ENCODE data around the gene PTPRO. TPM values are rescaled to one million over a fixed set of nuclear protein-coding genes. Genes with fewer than 3 reads are reported as not detected.

The PTPRO gene
- total RNA-seq, 2 experiments from 2014 or later = 2.3 to 3.7 TPM

DNA sequence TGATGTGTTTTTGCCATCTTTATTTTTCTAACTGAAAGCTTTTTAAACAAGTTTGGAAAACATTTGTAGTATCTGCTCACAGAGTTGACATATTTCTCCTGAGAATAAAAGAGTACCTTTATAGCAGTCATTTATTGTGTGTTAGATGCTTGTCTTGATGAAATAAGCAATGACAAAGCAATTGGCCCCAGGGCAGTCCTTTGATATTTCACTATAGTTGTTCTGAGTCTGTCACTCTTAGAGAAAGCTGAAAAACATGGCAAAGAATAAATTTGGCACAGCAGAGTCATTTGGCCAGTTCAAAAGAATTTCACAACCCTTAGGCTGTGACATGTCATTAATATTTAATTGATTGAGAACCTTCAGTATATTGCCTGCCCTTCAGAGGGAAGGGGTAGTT lies 166.2 kb downstream of the PTPRO start:
- no peak for ATAC-seq (ENCODE audit: low read depth)
- no peak overlapping the region for H3K27ac Mint-ChIP-seq
- H3K9me3 Mint-ChIP-seq = peaks cover 2% of the 10 kb centered on the region
- no peak overlapping the region for H3K4me3 Mint-ChIP-seq
- DNase-seq = no peak
- H3K4me1 Mint-ChIP-seq = no peaks in the 10 kb centered on the region
- POLR2A ChIA-PET = no interaction called here
- peaks cover 5% of the 10 kb centered on the region for H3K27me3 Mint-ChIP-seq
- no peaks in the 10 kb centered on the region for H3K36me3 Mint-ChIP-seq

DNA sequence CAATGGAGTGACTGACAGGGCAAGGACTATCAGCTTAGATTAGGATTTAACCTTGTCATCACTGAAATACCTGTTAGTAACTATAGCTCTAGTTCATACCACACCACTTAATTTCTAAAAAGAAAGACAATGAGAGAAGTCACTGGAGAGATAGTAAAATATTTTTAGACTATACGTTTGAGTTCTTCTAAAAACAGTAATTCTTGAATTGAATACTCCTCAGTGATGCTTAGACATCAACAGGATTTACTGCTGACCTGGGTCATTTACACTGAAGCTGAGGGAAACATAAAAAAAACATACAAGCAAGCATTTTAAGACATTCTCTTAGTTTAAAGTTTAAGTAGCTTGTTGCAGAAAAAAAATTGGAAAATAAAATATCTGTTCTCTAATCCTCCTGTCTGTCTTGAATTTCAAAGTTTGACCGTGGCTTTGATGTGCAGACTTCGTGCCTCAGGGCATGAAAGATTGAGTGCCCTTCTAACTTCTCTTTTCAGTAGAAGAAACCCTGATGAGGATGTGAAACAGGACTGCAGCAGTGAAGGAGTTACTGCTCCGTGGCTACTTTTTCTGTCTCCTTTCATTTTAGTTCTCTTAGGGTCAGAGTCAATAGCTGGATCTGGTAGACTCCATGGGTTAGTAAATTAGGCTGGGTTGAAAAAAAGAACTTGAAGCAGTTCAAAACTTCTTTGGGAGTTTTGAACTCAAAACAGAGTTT lies 172.2 kb downstream of the PTPRO start:
- DNase-seq (no peak), ATAC-seq (ENCODE audit: low read depth) (no peak)
- Mint-ChIP-seq H3K9me3 (peaks cover 2% of the 10 kb centered on the region), H3K27ac (no peak overlapping the region), H3K4me1 (peaks cover 3% of the 10 kb centered on the region), H3K27me3 (peaks cover 29% of the 10 kb centered on the region), H3K4me3 (no peak overlapping the region), H3K36me3 (no peaks in the 10 kb centered on the region)
- POLR2A ChIA-PET = no interaction called here

DNA sequence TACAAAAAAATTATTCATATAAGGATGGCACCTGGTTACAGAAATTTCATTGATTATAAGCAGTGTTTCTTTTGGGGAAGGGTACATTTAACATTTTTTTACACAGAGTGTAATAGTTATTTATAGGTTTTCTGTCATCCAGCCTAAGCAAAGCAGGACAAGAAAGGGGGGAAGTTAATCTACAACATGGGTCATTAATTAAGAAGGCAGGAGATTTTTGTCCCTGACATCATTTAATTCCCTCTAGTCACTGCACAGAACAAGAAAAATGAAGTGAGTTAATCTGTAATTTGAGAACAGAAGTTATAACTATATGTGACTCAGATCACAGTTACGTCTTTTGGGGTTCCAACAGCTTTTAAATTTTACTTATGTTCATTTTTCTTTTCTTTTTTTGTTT lies 173.4 kb downstream of the PTPRO start:
- Mint-ChIP-seq H3K4me1 (peaks cover 3% of the 10 kb centered on the region), H3K36me3 (no peaks in the 10 kb centered on the region), H3K27me3 (peaks cover 31% of the 10 kb centered on the region), H3K4me3 (no peak overlapping the region), H3K27ac (no peak overlapping the region), H3K9me3 (peaks cover 2% of the 10 kb centered on the region)
- POLR2A ChIA-PET = no interaction called here
- DNase-seq (no peak), ATAC-seq (ENCODE audit: low read depth) (no peak)

DNA sequence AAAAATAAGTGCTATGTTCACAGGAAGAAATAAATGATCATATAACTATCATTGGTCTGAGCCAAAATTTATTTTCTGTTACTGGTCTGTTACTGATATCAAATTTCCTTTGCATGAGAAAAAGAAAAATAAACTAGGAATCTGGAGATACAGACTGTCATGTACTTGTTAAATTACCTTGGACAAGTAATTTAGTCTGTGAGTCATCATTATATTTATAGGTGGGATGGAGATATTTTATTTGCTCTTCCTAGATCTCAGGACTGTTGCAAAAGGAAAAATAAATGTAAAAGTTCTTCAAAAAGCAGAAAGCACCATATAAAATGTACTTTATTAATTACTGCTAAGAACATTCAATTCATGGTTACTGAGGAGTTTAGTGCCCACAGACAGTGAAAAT lies 174.4 kb downstream of the PTPRO start:
- ATAC-seq (ENCODE audit: low read depth) (no peak), DNase-seq (no peak)
- POLR2A ChIA-PET = no interaction called here
- peaks cover 33% of the 10 kb centered on the region for H3K27me3 Mint-ChIP-seq
- peaks cover 2% of the 10 kb centered on the region for H3K9me3 Mint-ChIP-seq
- no peaks in the 10 kb centered on the region for H3K36me3 Mint-ChIP-seq
- H3K4me3 Mint-ChIP-seq = no peak overlapping the region
- peaks cover 3% of the 10 kb centered on the region for H3K4me1 Mint-ChIP-seq
- no peak overlapping the region for H3K27ac Mint-ChIP-seq

DNA sequence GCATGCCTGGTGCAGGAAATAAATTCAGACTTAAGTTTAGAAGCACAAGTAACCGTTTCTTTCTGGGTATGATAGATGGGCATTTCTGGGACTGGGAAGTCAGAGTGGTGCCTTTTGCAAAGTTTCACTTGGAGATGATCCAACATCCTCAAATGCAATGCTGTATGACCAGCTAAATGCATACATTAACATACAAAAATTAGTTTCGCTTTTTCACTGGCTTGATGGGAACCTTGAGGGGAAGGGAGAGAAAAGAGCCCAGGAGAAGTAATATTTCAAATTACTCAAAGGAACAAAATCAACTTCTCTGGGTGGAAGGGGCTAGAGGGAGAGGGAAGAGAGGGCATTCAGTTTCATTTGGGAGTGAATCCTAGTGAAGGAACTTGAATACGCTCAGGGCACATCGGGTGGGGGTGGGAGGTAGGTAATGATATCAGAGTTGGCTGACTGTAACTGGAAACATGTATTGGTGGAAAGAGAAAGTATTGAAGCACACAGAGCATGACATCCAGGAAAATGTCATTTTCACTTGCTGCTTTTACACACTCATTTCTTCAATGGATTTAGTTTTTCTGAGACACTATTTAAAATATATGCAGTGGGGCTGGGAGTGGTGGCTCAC lies 175.5 kb downstream of the PTPRO start:
- Mint-ChIP-seq H3K36me3 (no peaks in the 10 kb centered on the region), H3K4me1 (peaks cover 3% of the 10 kb centered on the region), H3K4me3 (no peak overlapping the region), H3K27me3 (peaks cover 33% of the 10 kb centered on the region), H3K9me3 (no peaks in the 10 kb centered on the region), H3K27ac (no peak overlapping the region)
- POLR2A ChIA-PET = no interaction called here
- ATAC-seq (ENCODE audit: low read depth) (no peak), DNase-seq (no peak)

DNA sequence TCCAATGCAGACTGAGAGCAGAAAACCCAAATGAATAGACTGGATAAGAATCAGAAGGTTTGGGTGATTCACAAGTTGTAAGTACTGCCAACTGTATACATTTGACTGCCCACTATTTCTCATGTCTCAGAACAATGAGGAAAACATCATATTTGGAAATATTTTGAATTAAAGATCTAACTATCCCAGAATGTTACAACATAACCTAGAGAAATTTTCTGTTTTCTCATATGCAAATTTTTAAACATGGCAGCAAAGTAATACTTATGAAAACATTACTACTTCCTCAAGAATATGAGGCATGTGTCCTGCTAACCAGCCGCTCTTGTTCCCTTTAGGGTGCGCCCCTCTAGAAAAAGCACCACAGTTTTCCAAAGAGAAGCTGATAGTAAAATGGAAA lies 179.9 kb downstream of the PTPRO start:
- DNase-seq = no peak
- ATAC-seq (ENCODE audit: low read depth) = no peak
- peaks cover 16% of the 10 kb centered on the region for H3K27me3 Mint-ChIP-seq
- no peak overlapping the region for H3K4me3 Mint-ChIP-seq
- no peaks in the 10 kb centered on the region for H3K36me3 Mint-ChIP-seq
- H3K9me3 Mint-ChIP-seq = no peaks in the 10 kb centered on the region
- POLR2A ChIA-PET = no interaction called here
- peaks cover 3% of the 10 kb centered on the region for H3K4me1 Mint-ChIP-seq
- H3K27ac Mint-ChIP-seq = no peak overlapping the region

DNA sequence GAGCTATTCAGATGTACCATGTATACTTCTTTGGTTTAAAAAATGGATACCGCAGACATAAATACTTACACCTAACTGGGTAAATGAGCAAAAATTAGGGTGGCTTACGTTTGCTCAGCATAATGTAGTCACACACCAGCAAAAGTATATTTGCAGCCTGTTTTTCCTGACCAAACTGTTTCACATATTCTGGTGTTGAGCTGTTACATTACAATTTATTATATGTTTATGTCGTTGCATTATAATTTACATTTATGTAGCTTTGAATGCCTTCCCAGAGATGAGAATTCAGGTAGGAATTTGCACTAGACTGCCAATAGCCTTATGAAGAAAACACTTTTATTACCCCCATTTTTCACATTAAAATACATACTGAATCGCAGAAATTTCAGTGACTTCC lies 183.3 kb downstream of the PTPRO start:
- DNase-seq = no peak
- Mint-ChIP-seq H3K9me3 (no peaks in the 10 kb centered on the region), H3K27me3 (peaks cover 8% of the 10 kb centered on the region), H3K4me3 (no peak overlapping the region), H3K36me3 (no peaks in the 10 kb centered on the region), H3K4me1 (no peaks in the 10 kb centered on the region), H3K27ac (no peak overlapping the region)
- POLR2A ChIA-PET = no interaction called here
- no peak for ATAC-seq (ENCODE audit: low read depth)

DNA sequence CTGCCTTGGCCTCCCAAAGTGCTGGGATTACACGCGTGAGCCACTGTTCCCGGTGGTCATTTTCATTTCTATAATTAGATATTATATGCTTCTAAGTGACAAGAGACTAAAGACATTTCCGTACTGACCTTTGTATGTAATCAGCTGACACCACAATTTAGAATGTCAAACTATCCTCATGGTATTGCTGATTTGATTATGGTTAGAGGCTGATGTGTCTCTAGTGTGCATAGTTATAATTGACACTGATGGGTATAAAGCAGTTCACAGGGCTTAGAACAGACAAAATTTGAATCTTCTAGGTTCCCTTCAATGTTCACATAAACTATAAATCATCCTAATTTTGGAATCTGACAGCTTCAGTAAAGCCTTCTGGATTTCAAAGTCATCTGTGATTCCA lies 192.7 kb downstream of the PTPRO start:
- peaks cover 20% of the 10 kb centered on the region for H3K27me3 Mint-ChIP-seq
- no peaks in the 10 kb centered on the region for H3K9me3 Mint-ChIP-seq
- H3K4me1 Mint-ChIP-seq = no peaks in the 10 kb centered on the region
- POLR2A ChIA-PET = no interaction called here
- no peak overlapping the region for H3K4me3 Mint-ChIP-seq
- ATAC-seq (ENCODE audit: low read depth) (no peak), DNase-seq (no peak)
- no peak overlapping the region for H3K27ac Mint-ChIP-seq
- no peaks in the 10 kb centered on the region for H3K36me3 Mint-ChIP-seq

DNA sequence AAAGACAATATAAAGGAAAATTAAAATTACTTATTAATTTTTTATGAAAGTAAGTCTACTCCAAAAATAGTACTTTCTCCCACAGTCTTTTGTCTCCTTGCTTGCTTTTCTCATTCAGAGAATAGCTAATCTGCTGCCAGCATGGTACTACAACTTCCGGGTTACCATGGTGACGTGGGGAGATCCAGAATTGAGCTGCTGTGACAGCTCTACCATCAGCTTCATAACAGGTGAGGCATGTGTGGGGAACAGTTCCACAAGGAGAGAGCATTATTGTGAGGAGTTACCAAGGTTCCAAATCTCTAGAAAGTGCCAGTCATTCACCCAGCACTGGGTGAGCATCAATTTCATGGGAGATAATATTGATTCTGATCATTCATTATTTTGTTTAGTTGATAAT lies 197.8 kb downstream of the PTPRO start:
- POLR2A ChIA-PET = no interaction called here
- Mint-ChIP-seq H3K4me1 (peaks cover 3% of the 10 kb centered on the region), H3K27me3 (peaks cover 38% of the 10 kb centered on the region), H3K36me3 (no peaks in the 10 kb centered on the region), H3K9me3 (no peaks in the 10 kb centered on the region), H3K4me3 (no peak overlapping the region), H3K27ac (no peak overlapping the region)
- DNase-seq (no peak), ATAC-seq (ENCODE audit: low read depth) (no peak)

DNA sequence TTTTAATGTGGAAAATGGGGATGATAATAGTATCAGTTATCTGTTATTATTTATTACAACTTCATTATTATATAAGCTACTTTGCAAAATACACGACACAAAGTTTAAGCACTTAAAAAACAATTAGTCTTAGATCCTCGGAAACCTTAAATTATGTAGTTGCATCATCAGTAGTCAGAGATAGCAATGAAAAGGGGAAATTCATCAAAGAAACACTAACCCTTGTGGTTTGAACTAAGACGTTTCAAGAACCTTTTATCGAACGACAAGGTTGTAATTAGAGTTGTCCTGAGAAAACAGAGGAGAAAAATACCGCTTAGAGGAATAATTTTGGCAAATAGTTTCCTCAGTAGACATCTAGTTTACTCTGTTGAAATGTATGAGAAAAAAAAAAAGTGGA lies 198.5 kb downstream of the PTPRO start:
- Mint-ChIP-seq H3K4me3 (no peak overlapping the region), H3K27ac (no peak overlapping the region), H3K9me3 (no peaks in the 10 kb centered on the region), H3K27me3 (peaks cover 38% of the 10 kb centered on the region), H3K4me1 (peaks cover 3% of the 10 kb centered on the region), H3K36me3 (no peaks in the 10 kb centered on the region)
- ATAC-seq (ENCODE audit: low read depth) (no peak), DNase-seq (no peak)
- POLR2A ChIA-PET = no interaction called here

DNA sequence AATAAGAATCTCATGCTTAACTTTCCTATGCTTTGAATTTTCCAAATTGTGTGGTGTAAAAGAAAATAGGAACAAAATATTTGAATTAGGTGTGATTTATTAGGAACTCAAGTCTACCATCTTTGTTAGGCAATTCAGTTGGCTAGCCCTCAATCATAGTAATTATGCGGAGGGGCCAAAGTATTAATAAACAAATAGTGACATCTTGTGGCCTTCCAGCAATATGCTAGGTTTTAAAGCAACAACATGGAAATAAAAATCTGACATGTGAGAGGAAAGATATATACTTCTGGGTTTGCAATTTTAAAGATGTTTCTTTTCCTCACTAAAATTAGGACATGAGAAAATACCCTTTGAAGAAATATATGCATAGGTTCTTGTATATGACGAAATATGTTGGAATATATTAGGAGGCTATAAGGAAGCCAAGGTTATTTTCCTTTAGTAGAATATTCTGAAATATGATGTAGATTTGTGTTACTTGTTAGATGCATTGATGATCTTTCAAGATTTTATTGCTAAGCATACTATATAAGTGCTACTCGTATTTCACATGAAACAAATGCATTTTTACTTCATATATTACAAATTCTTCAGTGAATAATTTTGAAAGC lies 200.4 kb downstream of the PTPRO start:
- H3K27ac Mint-ChIP-seq = no peak overlapping the region
- H3K4me1 Mint-ChIP-seq = peaks cover 8% of the 10 kb centered on the region
- no peaks in the 10 kb centered on the region for H3K36me3 Mint-ChIP-seq
- peaks cover 35% of the 10 kb centered on the region for H3K27me3 Mint-ChIP-seq
- POLR2A ChIA-PET = interaction anchor here (0.6 kb wide), 1 partner anchor 247 kb away, joined by 7 read pairs; no protein-coding TSS in a partner anchor
- DNase-seq (no peak), ATAC-seq (ENCODE audit: low read depth) (peak; percentile 42)
- no peaks in the 10 kb centered on the region for H3K9me3 Mint-ChIP-seq
- no peak overlapping the region for H3K4me3 Mint-ChIP-seq

DNA sequence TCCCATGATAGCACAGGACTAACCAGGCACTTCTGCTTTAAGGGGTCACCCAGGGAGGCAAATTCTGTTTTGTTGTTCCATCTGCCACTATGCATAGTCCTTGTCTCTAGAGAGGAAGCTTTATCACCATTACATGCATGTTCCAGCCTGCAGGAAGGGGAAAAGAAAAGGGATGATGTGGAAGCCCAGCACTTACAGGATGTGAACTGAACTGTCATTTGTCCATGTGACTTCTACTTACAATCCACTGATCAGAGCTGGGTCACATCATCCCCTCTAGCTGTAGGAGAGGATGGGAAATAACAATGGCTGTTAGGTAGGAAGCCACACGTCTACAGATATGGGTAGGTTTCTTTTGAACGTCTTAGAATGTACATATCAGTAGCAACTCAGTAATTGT lies 203.1 kb downstream of the PTPRO start:
- H3K4me3 Mint-ChIP-seq = no peak overlapping the region
- ATAC-seq (ENCODE audit: low read depth) (no peak), DNase-seq (no peak)
- peaks cover 18% of the 10 kb centered on the region for H3K27me3 Mint-ChIP-seq
- no peaks in the 10 kb centered on the region for H3K9me3 Mint-ChIP-seq
- POLR2A ChIA-PET = no interaction called here
- H3K36me3 Mint-ChIP-seq = no peaks in the 10 kb centered on the region
- no peak overlapping the region for H3K27ac Mint-ChIP-seq
- H3K4me1 Mint-ChIP-seq = peaks cover 8% of the 10 kb centered on the region

DNA sequence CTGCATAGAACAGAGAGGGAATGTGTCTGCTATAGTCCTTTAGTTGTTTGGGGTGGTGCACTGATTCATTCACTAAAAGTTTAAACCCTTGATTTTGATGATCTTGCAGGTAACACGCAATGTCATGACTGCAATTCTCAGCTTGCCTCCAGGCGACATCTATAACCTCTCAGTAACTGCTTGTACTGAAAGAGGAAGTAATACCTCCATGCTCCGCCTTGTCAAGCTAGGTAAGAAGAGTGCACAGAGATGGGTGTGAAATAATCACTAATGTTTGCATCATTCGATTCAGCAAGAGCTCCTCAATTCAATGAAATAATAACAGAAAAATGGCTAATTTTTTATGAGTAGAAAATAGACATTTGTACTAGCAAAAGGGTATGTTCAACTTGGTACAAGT lies 203.7 kb downstream of the PTPRO start:
- ATAC-seq (ENCODE audit: low read depth) (no peak), DNase-seq (no peak)
- Mint-ChIP-seq H3K36me3 (no peaks in the 10 kb centered on the region), H3K4me3 (no peak overlapping the region), H3K27ac (no peak overlapping the region), H3K4me1 (peaks cover 6% of the 10 kb centered on the region), H3K27me3 (peaks cover 14% of the 10 kb centered on the region), H3K9me3 (no peaks in the 10 kb centered on the region)
- POLR2A ChIA-PET = no interaction called here
